ENCODE measurements around the gene PREX1. TPM values are rescaled to one million over a fixed set of nuclear protein-coding genes. Genes with fewer than 3 reads are reported as not detected.

Gene PREX1
- total and polyA plus RNA-seq, 2 donors (not counting 3 experiments of a cell fraction or from before 2014, with no cell fraction given): 51.3 to 72.9 TPM

DNA sequence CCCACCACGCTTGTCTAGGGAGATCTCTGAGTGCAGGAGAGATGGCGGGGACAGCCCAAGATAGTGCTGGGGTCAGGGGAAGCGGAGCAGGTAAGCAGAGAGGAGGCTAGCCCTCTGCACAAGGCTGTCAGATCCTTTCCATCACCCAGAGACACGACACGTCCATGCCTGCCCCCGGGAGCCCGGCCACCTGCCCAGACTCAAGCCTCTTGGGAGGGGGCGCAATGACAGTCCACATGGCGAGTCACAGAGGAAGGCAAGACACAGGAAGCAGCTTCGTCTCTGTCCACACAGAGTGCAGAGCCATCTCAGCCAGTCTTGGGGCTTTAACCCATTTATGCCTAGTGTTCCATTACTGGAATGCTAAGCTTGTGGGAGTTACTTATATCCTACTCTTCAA is 78.4 kb downstream of the PREX1 start:
- Histone ChIP-seq H2AFZ (ENCODE audit: low read depth, low read length) (no peak overlapping the region), H3K79me2 (ENCODE audit: control insufficient read depth, insufficient read depth, low read length) (peaks cover 62% of the 10 kb centered on the region), H3K4me1 (ENCODE audit: control insufficient read depth, extremely low read depth, insufficient read depth, low read length) (peaks cover 19% of the 10 kb centered on the region), H3K27me3 (ENCODE audit: control insufficient read depth in 2 of 2, insufficient read depth in 2 of 2, low read length in 2 of 2) (no peaks in the 10 kb centered on the region), H3K9ac (replicated peaks; ENCODE audit: extremely low read depth, insufficient read depth, low read length) (no peak overlapping the region), H3K27ac (ENCODE audit: insufficient read depth, low read depth, low read length) (no peak overlapping the region), H3K9me3 (replicated peaks; ENCODE audit: control insufficient read depth, insufficient read depth, low read length) (no peaks in the 10 kb centered on the region), H3K4me3 (replicated peaks in 1 of 3; ENCODE audit: insufficient read depth in 1 of 3, low read depth in 1 of 3, low read length in 3 of 3) (no peak overlapping the region), H4K20me1 (replicated peaks; ENCODE audit: control insufficient read depth, extremely low read depth, insufficient read depth, low read length) (no peaks in the 10 kb centered on the region), H3K36me3 (ENCODE audit: control insufficient read depth in 2 of 2, extremely low read depth in 1 of 2, insufficient read depth in 2 of 2, low read length in 2 of 2) (peaks cover 0 to 6% of the 10 kb centered on the region in 2 experiments), H3K4me2 (ENCODE audit: insufficient read depth, low read length) (no peak overlapping the region), H3K9me1 (replicated peaks; ENCODE audit: control insufficient read depth, extremely low read depth, insufficient read depth, low read length) (no peaks in the 10 kb centered on the region)
- POLR2A ChIA-PET: no interaction called here
- dilution Hi-C loops (cut with MboI; ENCODE audit: extremely low pct_ligation_motif_present, low sequenced_read_pairs) (no loop called here), intact Hi-C loops (cut with micrococcal nuclease) (no loop called here)
- TF ChIP-seq, protein P1, sequence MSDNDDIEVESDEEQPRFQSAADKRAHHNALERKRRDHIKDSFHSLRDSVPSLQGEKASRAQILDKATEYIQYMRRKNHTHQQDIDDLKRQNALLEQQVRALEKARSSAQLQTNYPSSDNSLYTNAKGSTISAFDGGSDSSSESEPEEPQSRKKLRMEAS (IDR thresholded peaks at IDR 0.05; ENCODE audit: insufficient read depth, insufficient read length): no peak
- TF ChIP-seq JUN (IDR thresholded peaks at IDR 0.05; ENCODE audit: borderline replicate concordance, insufficient read depth, insufficient read length, low read depth) (no peak), GATA2 (IDR thresholded peaks at IDR 0.05; ENCODE audit: insufficient read depth, insufficient read length, low read depth, low read length) (no peak)
- DNase-seq (ENCODE audit: low read depth, low spot score): no peak
- FAIRE-seq: no peak
- BruUV-seq (replicated peaks): no TSS peak
- CTCF ChIA-PET: interaction anchor here (1.0 kb wide), 1 partner anchor 10 kb away, joined by 3 read pairs; no protein-coding TSS in a partner anchor

- Histone ChIP-seq H3K27me3 (ENCODE audit: control insufficient read depth in 2 of 2, insufficient read depth in 2 of 2, low read length in 2 of 2) (no peaks in the 10 kb centered on the region), H3K36me3 (ENCODE audit: control insufficient read depth in 2 of 2, extremely low read depth in 1 of 2, insufficient read depth in 2 of 2, low read length in 2 of 2) (peaks cover 5 to 14% of the 10 kb centered on the region in 2 experiments), H3K4me2 (ENCODE audit: insufficient read depth, low read length) (no peak overlapping the region), H3K9me3 (replicated peaks; ENCODE audit: control insufficient read depth, insufficient read depth, low read length) (no peaks in the 10 kb centered on the region), H3K4me1 (ENCODE audit: control insufficient read depth, extremely low read depth, insufficient read depth, low read length) (peaks cover 19% of the 10 kb centered on the region), H3K79me2 (ENCODE audit: control insufficient read depth, insufficient read depth, low read length) (peaks cover 53% of the 10 kb centered on the region), H4K20me1 (replicated peaks; ENCODE audit: control insufficient read depth, extremely low read depth, insufficient read depth, low read length) (no peaks in the 10 kb centered on the region), H3K9ac (replicated peaks; ENCODE audit: extremely low read depth, insufficient read depth, low read length) (no peak overlapping the region), H3K9me1 (replicated peaks; ENCODE audit: control insufficient read depth, extremely low read depth, insufficient read depth, low read length) (no peaks in the 10 kb centered on the region), H3K27ac (ENCODE audit: insufficient read depth, low read depth, low read length) (no peak overlapping the region), H2AFZ (ENCODE audit: low read depth, low read length) (no peak overlapping the region), H3K4me3 (replicated peaks in 1 of 3; ENCODE audit: insufficient read depth in 1 of 3, low read depth in 1 of 3, low read length in 3 of 3) (no peak overlapping the region)
- TF ChIP-seq POLR2A (IDR thresholded peaks at IDR 0.05; ENCODE audit: low read depth, low read length) (no peak), MYC (IDR thresholded peaks at IDR 0.05; ENCODE audit: low read depth, low read length) (no peak), POLR2AphosphoS5 (IDR thresholded peaks at IDR 0.05; ENCODE audit: insufficient read depth, low read depth, low read length) (no peak), EZH2 (IDR thresholded peaks at IDR 0.05; ENCODE audit: borderline replicate concordance, low read depth, low read length, severe bottlenecking) (no peak), FOS (IDR thresholded peaks at IDR 0.05; ENCODE audit: borderline replicate concordance, insufficient read depth, low read length) (no peak), GATA2 (IDR thresholded peaks at IDR 0.05; ENCODE audit: insufficient read depth, insufficient read length, low read depth, low read length) (no peak), JUN (IDR thresholded peaks at IDR 0.05; ENCODE audit: borderline replicate concordance, insufficient read depth, insufficient read length, low read depth) (no peak)
- TF ChIP-seq, protein P1 (IDR thresholded peaks at IDR 0.05; ENCODE audit: insufficient read depth, insufficient read length): no peak
- TF ChIP-seq, protein P2, sequence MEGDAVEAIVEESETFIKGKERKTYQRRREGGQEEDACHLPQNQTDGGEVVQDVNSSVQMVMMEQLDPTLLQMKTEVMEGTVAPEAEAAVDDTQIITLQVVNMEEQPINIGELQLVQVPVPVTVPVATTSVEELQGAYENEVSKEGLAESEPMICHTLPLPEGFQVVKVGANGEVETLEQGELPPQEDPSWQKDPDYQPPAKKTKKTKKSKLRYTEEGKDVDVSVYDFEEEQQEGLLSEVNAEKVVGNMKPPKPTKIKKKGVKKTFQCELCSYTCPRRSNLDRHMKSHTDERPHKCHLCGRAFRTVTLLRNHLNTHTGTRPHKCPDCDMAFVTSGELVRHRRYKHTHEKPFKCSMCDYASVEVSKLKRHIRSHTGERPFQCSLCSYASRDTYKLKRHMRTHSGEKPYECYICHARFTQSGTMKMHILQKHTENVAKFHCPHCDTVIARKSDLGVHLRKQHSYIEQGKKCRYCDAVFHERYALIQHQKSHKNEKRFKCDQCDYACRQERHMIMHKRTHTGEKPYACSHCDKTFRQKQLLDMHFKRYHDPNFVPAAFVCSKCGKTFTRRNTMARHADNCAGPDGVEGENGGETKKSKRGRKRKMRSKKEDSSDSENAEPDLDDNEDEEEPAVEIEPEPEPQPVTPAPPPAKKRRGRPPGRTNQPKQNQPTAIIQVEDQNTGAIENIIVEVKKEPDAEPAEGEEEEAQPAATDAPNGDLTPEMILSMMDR (IDR thresholded peaks at IDR 0.05; ENCODE audit: extremely low read depth in 1 of 2, insufficient read depth in 1 of 2, low read depth in 1 of 2, low read length in 2 of 2): no peak
- dilution Hi-C loops (cut with MboI; ENCODE audit: extremely low pct_ligation_motif_present, low sequenced_read_pairs) (no loop called here), intact Hi-C loops (cut with micrococcal nuclease) (loop anchor here (1.0 kb wide), 1 partner anchor 24 kb away; no protein-coding TSS in a partner anchor)
- FAIRE-seq (no peak), DNase-seq (ENCODE audit: low read depth, low spot score) (no peak)
- BruUV-seq (replicated peaks): no TSS peak
- CTCF ChIA-PET: interaction anchor here (1.3 kb wide), 1 partner anchor 10 kb away, joined by 3 read pairs; no protein-coding TSS in a partner anchor
- POLR2A ChIA-PET: no interaction called here
These were observed 79.2 kb downstream of the PREX1 start for GRCh38 chr20:48748556-48748955.
